ENCODE results near the gene CDH18. TPM values are rescaled to one million over a fixed set of nuclear protein-coding genes. Genes with fewer than 3 reads are reported as not detected.

The CDH18 gene
- 0.33 and 5.3 TPM in 2 replicates for total RNA-seq

GRCh38 chr5:19987612-19988361, at the start of gene CDH18:
CDH18 (minus strand) TSS chr5:19988200; CDS start chr5:19838986, 149,214 bp downstream.

